Left cardiac atrium (tissue), 4 donors: Measurements from ENCODE around the gene SLC66A1. TPM values are rescaled to one million over a fixed set of nuclear protein-coding genes. Genes with fewer than 3 reads are reported as not detected.
"Not testable (repeated sequence)": the region's sequence is repeated elsewhere in the genome, so short reads cannot be mapped to it uniquely, and the experiment has no call there.

Experiments used
- ATAC-seq, 2 donors: fragments of 200-7000 bp; cut with Tn5 transposase; one replicate each; pipeline ENCODE4 v1.9.1; 2020; ENCODE audit warnings: mild to moderate bottlenecking in 2 of 2, moderate library complexity in 2 of 2
- DNase-seq: peaks from one replicate; pipeline ENCODE4 v3.0.0-alpha.2; 2020
- intact Hi-C, 2 donors: fragments of 100-400 bp; cut with DNase I; formaldehyde crosslinking; loops; one replicate each; pipeline versions ENCODE4 v1.14.1 to v1.15.1; 2022 to 2023
- total RNA-seq, 2 donors: library from RNA; stranded (reverse); fragmentation: NEBNext Ultra II Directional; extraction: Animal tissue kit (Norgen Biotek cat#: 25700); gene quantifications; one replicate each; pipeline ENCODE4 v1.2.1, GENCODE V29; 2021
- donor health status: DM: no; HTN: yes; CAD: no.
- donor health status: DM: no; HTN: yes; CAD: no; lungs with severe emphysema.
- donor health status: DM: yes; HTN: yes; CAD: no.
- donor health status: Dilated cardiomyopathy.

Gene SLC66A1
- total RNA-seq, 2 donors from 2014 or later: 7.6 to 8.2 TPM

DNA sequence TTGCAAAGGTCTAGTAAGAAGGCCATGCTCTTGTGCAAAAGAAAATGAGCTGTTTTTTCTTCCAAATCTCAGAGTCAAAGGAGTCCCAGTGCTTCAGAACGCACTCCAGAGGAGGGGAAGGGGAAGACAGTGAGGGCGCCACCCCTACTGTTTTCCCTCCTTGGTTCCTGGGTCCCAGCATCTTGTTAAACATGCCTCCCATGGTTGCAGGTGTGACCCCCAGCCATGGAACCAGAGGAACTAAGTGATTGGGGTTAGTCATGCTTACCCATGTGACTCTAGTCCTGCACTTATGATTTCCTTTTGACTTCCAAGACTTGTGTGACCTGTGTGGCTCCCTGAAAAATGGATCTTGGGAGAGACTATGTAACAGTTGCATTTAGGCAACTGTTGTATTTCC, 17.5 kb upstream of the SLC66A1 start:
- intact Hi-C loops: no loop called here

DNA sequence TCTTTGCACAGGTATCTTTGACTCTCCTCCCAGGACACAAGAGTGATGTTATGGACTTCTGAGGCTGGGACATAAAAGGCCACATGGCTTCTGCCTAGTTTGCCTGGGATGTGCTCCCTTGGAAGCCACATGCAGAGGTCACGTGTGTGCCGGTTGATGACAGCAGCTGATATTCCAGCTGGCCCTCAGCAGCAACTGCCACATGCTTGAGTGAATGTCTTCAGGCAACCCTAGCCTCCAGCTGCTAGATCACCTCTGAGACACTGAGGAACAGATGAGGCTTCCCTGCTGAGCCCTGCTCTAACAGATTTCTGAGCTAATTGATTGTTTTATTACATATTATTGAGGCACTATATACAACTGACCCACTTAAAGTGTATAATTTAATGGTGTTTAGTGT, 11.9 kb upstream of the SLC66A1 start:
- ATAC-seq: no peak
- intact Hi-C loops: no loop called here

More for the DNA sequence above, 17.5 kb upstream of the SLC66A1 start:
- DNase-seq: no peak
- no peak for ATAC-seq

DNA sequence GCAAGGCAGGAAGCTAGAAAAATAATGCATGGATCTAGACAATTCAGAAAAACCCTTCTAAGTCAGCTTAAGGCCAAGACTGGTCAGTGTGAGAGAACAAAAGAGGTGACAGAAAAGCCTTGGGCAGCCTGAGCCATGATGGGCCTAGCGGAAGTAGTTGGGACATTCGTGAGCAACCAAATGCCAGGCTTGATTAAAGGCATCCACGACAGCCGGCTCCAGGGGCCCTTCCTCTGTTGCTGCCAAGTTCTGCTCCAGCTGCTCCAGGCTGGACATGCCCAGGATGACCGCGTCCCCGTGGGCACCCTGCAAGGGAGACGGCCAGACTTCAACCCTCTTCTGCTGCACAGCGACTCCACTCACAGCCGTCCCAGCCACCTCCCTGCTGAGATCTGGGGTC, 8.0 kb upstream of the SLC66A1 start:
- DNase-seq, ATAC-seq, intact Hi-C loops: not testable (repeated sequence)

More for the DNA sequence above, 11.9 kb upstream of the SLC66A1 start:
- no peak for DNase-seq

DNA sequence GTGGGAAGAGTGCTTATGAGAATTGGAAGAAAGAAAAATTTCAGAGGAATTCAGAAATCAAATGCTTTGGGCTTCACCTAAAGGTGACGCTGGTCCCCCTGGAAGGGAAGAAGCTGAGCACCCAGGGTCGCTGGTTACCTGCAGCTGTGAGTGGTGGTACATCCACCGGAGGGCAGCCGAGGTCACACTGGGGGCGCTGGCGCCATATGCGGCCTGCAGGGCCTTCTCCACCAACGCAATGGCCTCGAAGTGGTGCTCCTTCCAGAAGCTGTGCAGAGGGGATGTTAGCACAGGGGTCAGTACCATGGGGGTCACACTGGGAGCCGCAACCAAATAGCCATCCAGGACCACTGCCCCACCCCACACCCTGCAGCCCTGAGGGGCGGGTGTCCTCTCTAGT, 6.2 kb upstream of the SLC66A1 start:
- ATAC-seq (no peak), DNase-seq (no peak)
- intact Hi-C loops: no loop called here

DNA sequence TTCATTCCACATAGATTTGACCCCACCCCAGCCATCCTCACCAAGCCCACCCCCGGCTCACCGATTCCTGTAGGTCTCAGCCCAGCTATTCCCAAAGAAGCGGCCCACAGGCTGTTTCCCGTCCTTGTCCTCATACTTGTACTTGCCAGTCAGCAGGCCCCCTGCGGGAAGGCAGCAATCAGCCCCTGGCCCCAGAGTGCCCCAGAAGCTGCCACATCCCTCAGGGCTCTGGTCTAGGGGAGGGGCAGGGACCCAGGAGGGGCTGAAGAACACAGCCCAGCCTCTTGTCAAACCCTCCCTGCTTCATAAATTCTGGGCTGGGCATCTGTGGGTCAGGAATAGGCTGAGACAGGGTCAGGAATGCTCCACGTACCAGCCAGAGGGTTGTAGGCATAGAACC, 5.2 kb upstream of the SLC66A1 start:
- intact Hi-C loops: no loop called here
- DNase-seq: no peak

DNA sequence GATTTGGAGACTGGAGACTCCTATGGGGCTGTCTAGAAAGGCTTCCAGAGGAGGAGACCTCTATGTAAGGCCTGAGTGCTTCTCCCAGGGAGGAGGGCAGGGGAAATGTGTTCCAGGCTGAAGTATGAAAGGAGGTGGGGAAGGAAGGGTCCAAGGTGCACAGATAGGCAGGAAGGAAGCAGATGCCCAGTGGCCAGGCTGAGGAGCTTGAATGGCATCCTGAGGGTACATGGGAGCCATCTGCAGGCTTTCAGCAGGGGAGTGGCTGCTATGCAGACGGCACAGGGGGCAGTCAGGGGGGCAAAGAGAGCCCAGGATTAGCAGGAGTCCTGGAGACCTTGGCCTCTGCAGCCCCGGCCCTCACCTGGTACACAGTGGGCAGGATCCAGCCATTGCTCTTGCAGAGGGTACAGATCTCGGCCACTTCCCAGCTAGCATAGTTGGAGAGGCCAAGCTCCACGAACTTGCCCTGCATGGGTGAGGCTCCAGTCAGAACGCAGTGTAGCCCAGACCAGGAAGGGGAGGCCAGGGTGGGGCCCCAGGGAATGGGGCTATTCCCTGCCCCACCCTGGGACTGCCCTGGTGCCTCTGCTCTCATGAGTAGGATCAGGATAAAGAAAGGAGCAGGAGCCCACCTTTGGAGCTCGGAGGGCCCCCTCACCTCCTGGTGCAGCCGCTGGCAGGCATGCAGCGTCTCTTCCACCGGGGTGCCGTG, 4.2 kb upstream of the SLC66A1 start:
- DNase-seq: no peak
- intact Hi-C loops: no loop called here
- ATAC-seq: no peak

More for the DNA sequence above, 5.2 kb upstream of the SLC66A1 start:
- no peak for ATAC-seq

DNA sequence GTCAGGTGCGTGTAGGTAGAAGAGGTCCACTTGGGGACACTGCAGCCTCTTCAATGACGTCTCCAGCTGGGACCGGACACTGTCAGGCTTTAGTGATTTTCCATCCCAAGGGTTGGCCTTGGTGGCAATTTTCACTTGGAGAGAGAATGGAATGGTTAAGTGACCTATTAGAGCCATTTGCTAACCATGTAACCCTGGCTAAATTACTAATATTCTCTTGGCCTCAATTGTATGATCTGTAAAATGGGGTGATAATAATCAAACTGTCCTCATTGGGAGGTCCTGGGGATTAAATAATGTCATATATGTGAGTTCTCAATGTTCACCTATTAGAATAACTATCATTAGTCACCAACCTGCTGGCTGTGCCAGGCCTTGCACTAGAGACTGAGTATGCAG, 3.6 kb upstream of the SLC66A1 start:
- DNase-seq (no peak), ATAC-seq (no peak)
- intact Hi-C loops: no loop called here

DNA sequence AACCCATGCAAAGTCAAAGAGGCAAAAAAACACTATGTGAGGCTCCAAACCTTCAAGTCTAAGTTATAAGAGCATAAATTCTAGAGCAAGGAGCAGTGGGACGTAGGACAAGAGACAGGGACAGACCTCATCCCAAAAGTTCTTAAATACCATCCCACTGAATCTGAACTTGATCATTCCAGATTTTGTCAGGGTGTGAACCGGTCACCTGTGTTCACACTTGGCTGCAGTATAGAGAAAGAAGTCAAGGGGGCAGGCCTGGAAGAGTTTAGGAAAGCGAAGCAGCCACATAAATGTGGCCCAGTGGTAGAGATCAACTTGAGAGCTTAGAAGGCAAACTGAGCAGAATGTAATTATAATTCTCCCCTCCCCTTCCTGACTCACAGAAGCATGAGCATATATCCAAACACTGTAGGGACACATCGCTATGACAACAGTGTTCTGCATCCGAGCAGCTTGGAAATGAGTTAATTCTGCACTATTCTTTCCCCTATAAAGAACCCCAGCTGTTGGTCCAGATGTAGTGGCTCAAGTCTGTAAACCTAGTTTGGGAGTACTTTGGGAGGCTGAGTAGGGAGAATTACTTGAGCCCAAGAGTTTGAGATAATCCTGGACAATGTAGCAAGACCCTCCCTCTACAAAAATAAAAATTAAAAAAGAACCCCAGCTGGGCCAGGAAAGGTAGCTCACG, 2.9 kb upstream of the SLC66A1 start:
- DNase-seq (no peak), ATAC-seq (no peak)
- intact Hi-C loops: no loop called here

DNA sequence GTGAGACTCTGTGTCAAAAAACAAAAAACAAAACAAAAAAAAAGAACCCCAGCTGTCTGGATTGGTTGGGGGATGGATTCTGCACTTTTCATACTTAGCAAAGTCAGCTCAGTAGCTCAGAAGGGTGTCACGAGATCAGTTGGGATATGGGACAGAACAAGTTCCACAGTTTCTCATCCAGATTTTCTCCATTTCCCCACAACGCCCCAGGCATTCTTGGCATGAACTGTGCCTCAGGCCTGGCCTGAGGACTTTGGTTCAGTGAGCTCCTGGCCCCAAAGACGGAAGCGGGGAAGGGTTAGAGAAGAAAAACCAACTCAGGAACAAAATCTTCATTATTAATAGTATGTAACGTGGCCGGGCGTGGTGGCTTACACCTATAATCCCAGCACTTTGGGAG, 2.1 kb upstream of the SLC66A1 start:
- ATAC-seq (no peak), DNase-seq (no peak)
- intact Hi-C loops: no loop called here

DNA sequence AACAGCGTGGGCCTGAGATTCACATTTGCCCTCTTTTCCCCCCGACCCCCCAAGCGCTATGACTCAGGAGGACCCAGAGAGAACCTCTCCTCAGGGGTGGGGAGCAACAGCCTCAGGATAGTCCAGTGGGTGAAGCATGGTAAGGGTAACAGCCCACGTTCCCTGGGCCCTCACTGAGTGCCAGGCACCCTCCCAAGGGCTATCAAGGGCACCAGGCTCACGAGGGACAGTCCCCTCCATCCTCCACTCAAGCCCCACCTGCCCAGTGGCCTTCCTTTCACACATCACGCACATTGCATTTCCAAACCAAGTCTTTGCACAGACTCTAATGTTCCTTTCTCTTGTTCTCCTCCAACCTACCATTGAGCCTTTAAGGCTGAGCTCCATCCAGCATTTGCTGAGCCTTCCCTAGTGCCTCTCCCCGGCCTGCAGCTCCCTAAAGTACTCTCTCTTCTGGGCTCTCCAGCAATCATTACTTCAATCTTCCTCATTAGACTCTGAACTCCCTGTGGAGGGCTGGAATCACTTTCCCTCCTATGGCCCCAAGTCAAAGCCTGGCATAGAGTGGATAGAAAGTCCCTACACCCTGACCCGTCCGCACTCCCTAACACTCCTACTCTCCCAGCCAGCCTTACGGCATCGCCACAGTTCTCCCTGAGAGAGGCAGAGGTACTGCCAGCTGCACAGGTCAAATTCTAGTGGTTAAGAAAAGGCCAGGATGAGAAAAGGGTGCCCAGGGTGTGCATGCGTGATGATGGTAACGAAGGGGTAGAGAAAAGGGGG, 1.2 kb upstream of the SLC66A1 start:
- ATAC-seq (peak in 1 of 2 donors; percentile 2), DNase-seq (no peak)
- intact Hi-C loops: no loop called here

DNA sequence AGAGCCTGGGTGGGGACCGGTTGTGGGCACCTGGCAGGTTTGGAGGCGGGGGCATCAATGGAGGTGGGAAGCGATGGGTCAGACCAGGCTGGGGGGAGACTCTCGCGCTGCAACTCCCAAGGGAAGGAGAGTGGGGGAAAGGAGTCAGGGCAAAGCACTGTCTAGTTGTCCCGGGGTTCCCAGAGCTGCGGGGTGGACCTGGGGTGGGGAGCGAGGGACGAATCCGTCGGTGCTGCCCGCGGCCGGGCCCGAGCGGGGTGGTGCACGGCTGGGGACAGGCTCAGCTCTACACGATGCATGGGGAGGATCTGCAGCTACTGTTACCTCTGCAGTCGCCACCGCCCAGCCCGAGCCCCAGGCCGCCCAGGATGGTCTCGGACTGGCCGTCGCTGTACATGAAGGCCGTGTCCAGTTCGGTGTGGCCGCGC, 609 bp upstream of the SLC66A1 start:
- ATAC-seq (peak; percentile 25 to 27), DNase-seq (no peak)
- intact Hi-C loops: no loop called here

DNA sequence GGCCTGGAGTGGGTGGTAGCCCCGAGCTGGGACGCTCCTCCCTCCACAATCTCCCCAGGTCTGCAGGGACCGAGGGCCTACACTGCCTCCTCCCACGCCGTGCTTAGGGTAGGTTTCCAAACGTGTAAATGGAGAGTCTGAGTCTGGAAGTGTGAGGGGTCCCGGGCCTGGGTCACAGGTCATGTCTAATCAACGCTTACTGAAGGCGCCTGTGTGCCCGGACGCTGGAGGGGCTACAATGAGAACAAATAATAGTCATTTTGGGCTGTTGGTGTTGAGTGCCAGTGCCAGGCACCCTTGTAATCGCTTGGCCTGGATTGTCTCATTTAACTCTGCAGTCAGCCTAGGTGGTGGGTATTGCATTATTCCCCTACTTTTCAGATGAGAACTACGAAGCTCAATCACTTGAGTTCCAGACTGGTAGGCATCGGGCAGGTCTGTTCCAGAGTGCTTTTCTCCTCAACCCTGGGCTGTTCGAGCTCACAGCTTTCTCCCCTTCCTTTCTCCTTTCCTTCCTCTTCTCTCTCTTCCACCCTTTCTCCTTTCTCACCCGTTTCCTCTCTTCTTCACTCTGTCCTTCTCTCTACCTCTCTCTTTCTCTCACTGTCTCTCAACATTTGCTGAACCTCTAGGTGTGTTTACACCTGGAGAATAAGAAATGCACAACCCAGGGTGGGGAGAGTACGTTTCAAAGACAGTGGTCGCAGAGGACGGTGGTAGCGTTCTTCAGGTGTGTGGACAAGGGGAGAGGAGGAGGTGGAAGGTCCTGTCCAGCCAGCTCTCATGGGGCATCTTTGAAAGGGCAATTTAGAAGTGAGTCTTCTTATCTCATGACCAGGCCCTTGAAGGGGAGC, 883 bp downstream of the SLC66A1 start:
- DNase-seq (no peak), ATAC-seq (no peak)
- intact Hi-C loops: no loop called here

DNA sequence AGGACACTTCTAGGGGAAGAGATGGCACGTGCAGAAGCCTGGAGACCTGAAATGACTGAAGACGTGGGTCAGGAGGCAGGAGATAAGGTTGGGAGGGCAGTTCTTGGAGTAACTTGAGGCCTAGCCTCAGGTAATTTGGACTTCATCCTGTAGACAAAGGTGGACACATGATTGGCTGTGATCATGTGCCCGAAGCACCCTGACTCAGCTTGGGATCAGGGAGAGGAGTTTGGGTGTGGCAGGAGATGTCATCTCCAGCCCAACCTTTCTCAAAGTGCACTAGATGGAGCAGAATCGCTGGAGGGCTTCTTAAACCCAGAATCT, 1.5 kb downstream of the SLC66A1 start:
- intact Hi-C loops: no loop called here
- DNase-seq (no peak), ATAC-seq (no peak)

DNA sequence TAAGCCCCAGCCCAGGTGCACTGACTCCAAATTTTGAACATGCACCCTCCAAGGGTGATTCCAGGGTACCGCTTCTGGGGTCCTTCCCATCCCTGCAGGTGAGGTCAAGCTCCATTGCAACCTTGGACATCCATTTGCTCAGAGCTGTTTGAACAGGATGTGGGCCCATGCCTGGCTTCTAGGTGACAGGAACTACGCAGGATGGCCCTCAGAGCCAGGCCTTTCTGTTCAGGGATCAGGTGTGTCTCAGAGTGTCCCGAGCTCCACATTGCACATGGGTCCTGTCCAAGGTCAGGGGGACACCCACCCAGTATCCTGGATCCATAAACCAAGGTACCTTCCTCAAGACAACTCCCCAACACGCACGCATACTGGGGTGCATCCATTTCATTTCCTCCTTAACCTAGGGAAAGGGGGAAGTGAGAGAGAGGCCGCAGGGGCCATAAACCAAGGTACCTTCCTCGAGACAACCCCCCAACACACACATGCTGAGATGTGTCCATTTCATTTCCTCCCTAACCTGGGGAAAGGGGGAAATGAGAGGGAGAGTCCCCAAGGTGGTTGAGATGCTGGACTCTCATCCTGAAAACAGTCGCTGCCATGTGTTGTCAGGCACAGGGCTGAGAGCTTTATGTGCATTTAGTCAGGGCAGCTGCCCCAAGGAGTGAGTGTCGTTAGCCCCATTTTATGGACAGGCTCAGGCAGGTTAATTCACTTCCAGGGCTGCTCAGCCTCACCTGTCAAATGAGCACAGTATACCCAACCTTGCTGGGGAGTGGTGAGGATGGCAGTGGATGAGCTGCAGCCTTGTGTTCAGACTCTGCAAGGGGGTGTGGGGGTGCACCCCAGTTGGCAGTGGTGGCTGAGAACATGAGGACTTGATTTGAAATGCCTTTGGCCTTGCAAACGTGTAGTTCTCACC, 2.1 kb downstream of the SLC66A1 start:
- no peak for ATAC-seq
- intact Hi-C loops: no loop called here
- no peak for DNase-seq

DNA sequence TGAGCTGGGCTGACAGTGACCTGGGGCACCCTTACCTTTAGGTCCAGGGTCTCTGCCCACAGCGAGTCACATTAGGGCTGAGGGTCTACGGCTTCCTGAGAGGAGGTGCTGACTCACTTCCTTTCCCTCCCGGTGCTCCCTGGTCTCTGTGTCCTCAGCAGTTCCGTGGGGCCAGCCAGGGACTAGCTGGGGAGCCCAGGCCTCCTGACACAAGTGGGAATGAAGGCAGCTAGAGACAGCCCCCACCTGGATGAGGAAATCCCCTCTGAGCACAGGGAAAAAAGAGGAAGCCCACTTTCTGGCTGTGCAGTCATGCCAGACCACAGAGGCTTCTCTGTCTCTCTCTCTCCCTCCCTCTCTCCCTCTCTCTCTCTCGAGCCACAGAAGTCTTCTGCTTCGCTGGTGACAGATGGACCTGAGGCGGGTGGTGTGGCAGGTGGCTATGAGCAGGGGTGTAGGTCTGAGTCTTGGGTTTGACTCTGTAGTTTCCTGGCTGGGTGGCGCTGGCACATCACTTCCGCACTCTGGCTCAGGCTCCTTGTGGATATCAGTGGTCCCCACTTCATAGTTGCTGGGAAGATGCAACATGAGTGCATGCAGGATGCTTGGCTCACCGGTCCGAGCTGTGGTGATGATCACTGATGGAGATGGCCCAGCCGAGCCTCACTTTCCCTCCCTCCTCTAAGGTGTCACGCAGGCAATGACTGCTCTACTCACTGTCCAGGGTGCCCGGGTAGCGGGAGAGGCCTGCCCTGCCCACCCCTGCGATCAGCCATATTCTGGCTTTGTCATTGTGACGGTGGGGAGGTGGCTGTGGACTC, 3.5 kb downstream of the SLC66A1 start:
- no peak for ATAC-seq
- intact Hi-C loops: no loop called here
- DNase-seq: no peak

DNA sequence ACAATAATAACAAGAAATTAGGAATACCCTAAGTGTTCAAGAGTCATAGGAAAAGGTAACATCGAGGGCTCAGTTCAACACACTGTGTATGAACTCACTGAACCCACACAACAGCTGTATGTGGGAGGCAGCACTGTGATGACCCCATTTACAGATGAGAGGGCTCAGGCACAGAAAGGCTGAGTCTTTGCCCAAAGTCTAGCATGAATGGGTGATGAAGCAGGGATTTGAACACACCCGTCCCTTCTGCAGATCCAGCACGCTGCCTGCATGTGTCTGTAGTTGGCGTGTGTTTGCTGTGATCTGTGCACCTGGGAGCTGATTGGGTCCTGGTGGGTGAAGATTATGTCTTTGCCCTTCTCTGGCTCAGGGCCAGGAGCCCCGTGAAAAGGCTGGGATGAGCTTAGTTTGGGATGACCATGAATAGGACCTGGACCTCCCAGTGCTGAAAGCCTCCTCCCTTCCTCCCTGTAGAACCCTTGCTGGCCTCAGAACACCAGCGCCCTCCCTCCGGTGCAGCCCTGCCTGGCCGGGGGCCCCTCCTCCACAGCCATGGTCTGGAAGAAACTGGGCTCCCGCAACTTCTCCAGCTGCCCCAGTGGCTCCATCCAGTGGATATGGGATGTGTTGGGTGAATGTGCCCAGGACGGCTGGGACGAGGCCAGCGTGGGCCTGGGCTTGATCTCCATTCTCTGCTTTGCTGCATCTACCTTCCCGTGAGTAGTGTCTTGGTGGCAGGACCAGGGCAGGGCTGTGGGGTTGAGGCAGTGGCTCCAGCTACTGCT, 5.2 kb downstream of the SLC66A1 start:
- ATAC-seq (no peak), DNase-seq (no peak)
- intact Hi-C loops: no loop called here

DNA sequence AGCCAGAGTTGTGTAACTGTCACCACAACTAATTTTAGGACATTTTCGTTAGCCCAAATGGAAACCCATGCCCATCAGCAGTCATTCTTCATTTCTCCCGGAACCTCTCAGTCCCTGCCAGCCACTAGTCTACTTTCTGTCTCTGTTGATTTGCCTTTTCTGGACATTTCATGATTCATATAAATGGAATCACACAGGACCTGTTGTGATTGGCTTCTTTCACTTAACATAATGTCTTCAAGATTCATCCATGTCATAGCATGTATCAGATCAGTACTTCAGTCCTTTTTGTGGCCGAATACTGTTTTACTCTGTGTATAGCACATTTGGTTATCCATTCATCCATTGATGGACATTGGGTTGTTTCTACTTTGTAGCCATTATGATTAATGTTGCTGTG, 7.1 kb downstream of the SLC66A1 start:
- intact Hi-C loops: no loop called here
- DNase-seq (no peak), ATAC-seq (no peak)
